ENCODE results near the gene CLK2.

- TF ChIP-seq CTCF (IDR thresholded peaks at IDR 0.05) = peak; percentile 0
- no peak for TF ChIP-seq EZH2 (IDR thresholded peaks at IDR 0.05)
- no peak for TF ChIP-seq EZH2phosphoT487 (IDR thresholded peaks at IDR 0.05)
These were observed 45.2 kb downstream of the CLK2 start for GRCh38 chr1:155228096-155228427.

Measured in neural progenitor cell (in vitro differentiated cells).